WI38 (cell line): ENCODE results near the gene ZHX3.

Source experiments
- H3K4me3 ChIP-seq: 2 replicates; pipeline ENCODE4 v1.5.1; 2011; ENCODE audit warnings: low read depth, mild to moderate bottlenecking, control low read depth, low read length
- CTCF ChIP-seq: IDR thresholded peaks from 2 replicates; pipeline ENCODE4 v1.5.1; 2012; ENCODE audit warnings: low read depth, mild to moderate bottlenecking, control low read depth, low read length

The ZHX3 gene

DNA sequence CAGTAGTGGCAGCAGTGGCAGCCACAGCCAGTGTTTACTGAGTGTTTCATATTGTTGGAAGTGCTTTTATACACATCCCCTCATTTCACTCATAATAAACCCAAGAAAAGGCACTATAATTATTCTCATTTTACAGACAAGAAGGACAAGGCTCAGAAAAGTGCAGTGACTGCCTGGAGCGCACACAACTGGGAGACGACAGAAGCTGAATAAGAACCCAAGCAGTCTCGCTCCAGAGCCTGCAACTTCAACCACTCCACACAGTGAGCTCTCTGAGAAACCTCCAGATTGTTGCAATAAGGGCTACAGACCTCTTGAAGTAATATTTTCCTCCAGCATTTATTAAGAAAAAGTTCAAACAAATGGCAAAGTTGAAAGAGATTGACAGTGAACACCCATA, 103.3 kb downstream of the ZHX3 start:
- TF ChIP-seq CTCF: no peak

DNA sequence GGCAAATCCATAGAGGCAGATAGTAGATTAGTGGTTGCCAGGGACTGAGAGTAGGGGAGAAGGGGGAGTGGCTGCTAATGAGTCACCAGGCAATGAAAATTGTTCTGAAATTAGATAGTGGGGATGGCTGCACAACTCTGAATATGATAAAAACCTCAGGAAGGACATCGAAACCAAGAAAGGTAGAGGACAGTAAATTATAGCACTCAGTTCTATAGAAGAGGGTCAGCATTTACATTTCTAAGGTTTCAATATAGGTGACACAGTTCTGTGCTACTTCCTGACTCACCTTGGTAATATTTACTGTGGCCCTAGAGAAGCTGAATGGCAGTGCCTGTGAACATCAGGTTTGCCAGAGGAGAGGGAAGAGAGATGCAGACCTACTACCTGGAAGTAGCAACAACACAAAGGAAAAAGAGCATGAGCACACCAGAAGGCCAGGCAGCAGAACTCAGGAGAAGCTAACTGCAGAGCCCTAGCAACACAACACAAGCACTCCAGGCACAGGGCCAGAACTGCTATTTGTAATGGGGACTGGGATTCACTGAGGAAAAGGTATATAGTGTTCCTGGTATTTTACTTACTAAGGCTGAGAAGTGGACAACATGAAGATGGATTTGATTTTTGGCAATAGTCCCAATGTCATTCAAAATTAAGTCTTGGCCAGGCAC, 104.2 kb downstream of the ZHX3 start:
- no peak for TF ChIP-seq CTCF
- no peak overlapping the region for H3K4me3 ChIP-seq

More for the DNA sequence above, 103.3 kb downstream of the ZHX3 start:
- H3K4me3 ChIP-seq: no peak overlapping the region

DNA sequence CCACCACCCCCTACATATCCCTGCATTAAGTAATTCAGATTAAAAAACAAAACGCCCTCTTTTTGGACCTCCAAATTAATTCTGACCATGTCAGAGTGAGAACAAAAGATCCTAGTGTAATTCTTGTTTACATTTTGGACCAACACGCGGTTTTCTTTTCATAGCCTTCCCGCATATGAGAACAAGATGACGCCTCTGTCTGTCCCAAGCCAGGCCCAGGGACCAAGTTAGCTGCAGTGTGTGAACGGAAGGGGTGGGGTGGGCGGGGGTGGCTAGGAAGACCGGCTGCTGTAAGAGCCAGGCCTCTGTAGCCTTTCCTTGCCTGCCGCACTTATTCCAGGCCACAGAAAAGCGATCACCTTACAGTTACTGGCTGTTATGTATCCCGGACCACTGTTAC, 112.2 kb downstream of the ZHX3 start:
- no peak for TF ChIP-seq CTCF
- no peak overlapping the region for H3K4me3 ChIP-seq

DNA sequence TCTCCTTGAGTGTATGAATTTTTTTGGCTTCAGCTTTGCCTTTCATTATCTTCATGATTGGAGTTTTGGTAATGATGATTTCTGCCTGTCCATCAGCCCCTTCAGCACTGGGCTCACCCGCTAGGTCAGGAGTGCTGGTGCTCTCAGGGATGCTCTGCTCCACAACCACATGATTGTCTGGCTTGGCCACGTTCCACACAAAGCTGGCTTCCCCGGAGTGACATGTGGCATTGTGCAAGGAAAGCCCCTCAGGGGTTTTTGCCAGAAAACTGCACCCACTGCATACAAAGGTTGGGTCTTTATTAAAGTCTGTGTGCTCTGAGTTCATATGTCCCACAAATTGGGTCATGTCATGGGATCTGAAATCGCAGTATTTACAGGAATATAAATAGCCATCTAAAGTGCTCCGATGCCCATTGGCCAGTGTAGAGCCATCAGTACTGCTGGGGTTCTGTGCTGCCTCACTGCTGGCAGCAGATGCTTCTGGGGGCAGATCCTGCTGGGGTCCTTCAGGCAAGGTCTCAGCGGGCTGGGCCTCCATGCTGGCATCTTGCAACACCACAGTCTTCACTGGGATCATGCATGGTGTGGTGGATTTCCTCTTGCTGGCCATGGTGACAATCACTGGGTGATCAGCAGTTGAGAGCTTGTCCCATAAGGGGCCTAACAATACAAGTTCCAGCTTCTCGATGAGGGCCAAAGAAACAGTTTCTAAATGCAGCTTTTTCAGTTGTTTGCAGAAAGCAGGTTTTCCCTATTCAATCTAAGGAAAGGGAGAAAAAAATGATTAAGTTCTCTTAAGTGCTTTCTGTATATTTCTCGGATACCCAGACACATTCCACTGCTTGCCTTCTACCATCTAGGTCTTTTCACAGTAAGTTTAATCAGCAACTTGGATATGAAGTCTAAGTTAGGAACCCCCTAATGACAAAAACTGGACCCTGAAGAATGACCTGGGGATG, 112.9 kb downstream of the ZHX3 start:
- H3K4me3 ChIP-seq: no peak overlapping the region
- TF ChIP-seq CTCF: no peak

DNA sequence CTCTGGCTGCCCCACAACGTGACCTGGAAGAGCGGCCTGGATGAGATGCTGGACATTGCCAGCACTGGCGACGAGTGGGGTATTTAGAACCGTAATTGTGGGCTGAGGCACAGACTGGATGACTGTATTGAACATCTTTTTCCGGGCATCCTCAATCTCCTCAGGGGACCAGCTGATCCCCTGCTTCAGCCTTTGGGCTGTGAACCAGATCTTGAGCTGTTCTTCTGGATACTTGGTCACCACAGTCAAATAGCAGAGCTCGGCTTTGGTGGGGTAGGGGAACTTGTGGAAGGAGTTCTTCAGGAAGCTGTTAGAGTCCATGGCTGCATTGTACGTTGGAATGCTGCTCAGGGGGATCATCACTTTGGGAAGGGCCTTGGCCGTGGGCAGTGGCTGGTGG, 113.9 kb downstream of the ZHX3 start:
- TF ChIP-seq CTCF: no peak
- H3K4me3 ChIP-seq: no peak overlapping the region

DNA sequence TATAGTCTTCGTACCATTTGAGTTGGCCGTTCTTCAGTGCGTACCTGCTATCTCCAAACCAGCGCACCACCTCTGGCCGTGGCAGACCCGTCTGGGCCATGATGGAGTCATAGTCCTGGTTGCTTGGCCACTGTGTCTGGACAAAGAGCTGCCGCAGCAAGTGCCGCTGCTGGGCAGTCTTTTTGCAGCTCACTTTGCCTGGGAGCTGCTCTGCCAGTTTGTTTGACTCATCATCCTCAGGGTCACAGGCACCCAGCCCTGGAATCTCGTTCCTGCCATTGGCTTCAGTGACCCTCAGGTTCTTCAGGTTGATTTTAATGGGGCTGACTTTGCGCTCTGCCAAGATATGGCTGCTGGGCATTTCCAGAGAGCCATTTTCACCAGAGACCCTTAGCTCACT, 115.1 kb downstream of the ZHX3 start:
- no peak for TF ChIP-seq CTCF
- no peak overlapping the region for H3K4me3 ChIP-seq

DNA sequence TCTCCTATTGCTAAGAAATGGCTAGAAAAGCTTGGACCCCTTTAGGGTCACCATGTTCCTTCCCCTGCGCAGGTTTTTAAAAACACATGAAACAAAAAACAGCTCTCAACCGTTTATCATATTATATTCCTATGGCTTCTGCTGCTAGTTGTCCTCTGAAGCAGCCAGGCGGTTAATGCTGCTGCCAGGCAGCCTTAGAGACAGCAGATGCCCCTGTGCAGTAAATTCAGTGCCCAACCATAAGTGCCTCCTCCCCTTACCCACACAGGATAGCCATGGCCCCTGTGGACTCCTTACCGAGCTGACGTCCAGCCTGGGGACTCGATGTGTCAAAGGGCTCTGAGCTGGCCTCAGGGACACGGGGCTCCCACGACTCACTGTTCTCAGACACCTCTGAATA, 115.8 kb downstream of the ZHX3 start:
- TF ChIP-seq CTCF: no peak
- no peak overlapping the region for H3K4me3 ChIP-seq
